Sigmoid colon (tissue), 4 donors: ENCODE data around the gene ROS1.

Source experiments
- EP300 ChIP-seq, 4 donors: sonication (generic); formaldehyde crosslinking; IDR thresholded peaks; one replicate each; pipeline ENCODE4 v1.6.1; 2017; ENCODE audit warnings: antibody characterized with exemption in 4 of 4
- POLR2A ChIP-seq, 2 donors: fragments of 450-650 bp; IDR thresholded peaks; one replicate each; pipeline ENCODE4 v1.6.1; 2016; ENCODE audit warnings: antibody characterized with exemption in 2 of 2, mild to moderate bottlenecking in 2 of 2, moderate library complexity in 2 of 2
- POLR2AphosphoS5 ChIP-seq, 4 donors: sonication (generic); formaldehyde crosslinking; IDR thresholded peaks; one replicate each; pipeline ENCODE4 v1.6.1; 2017; ENCODE audit warnings: antibody characterized with exemption in 4 of 4
- TF ChIP-seq, protein P1 (sequence below), 4 experiments: fragments of 450-650 bp in 3 of 4; fragments of 200-600 bp in 1 of 4; IDR thresholded peaks; one replicate each; pipeline ENCODE4 v1.5.1; 2016 to 2019; ENCODE audit warnings: antibody characterized with exemption in 4 of 4, mild to moderate bottlenecking in 3 of 4, moderate library complexity in 2 of 4

DNA sequence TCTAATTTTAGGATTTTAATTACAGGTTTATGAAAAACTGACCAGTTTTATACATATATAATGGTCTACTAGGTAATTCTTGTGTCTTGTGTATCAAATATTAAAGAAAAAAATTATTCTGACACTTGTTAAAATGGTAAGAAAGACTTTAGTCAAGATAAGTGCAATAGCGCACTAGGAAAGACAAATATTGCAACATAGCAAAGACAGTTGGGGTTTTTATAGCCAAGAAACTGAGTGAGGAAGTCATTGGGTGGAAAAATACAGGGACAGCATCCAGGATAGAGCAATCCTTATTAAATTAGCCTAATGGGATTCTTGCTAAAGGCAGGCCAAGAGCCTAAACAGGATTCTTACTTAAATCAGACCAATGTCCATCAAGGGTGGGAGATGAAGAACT, 71.1 kb downstream of the ROS1 start:
- TF ChIP-seq POLR2AphosphoS5 (IDR thresholded peaks at IDR 0.05) (no peak), POLR2A (IDR thresholded peaks at IDR 0.05) (no peak), EP300 (IDR thresholded peaks at IDR 0.05) (no peak)
- TF ChIP-seq, protein P1, sequence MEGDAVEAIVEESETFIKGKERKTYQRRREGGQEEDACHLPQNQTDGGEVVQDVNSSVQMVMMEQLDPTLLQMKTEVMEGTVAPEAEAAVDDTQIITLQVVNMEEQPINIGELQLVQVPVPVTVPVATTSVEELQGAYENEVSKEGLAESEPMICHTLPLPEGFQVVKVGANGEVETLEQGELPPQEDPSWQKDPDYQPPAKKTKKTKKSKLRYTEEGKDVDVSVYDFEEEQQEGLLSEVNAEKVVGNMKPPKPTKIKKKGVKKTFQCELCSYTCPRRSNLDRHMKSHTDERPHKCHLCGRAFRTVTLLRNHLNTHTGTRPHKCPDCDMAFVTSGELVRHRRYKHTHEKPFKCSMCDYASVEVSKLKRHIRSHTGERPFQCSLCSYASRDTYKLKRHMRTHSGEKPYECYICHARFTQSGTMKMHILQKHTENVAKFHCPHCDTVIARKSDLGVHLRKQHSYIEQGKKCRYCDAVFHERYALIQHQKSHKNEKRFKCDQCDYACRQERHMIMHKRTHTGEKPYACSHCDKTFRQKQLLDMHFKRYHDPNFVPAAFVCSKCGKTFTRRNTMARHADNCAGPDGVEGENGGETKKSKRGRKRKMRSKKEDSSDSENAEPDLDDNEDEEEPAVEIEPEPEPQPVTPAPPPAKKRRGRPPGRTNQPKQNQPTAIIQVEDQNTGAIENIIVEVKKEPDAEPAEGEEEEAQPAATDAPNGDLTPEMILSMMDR (IDR thresholded peaks at IDR 0.05) = no peak
